ENCODE measurements around the gene SMG5. TPM values are rescaled to one million over a fixed set of nuclear protein-coding genes. Genes with fewer than 3 reads are reported as not detected.

SMG5 gene
- total RNA-seq, 4 donors from 2014 or later: 58.0 to 85.8 (median 67.5) TPM

DNA sequence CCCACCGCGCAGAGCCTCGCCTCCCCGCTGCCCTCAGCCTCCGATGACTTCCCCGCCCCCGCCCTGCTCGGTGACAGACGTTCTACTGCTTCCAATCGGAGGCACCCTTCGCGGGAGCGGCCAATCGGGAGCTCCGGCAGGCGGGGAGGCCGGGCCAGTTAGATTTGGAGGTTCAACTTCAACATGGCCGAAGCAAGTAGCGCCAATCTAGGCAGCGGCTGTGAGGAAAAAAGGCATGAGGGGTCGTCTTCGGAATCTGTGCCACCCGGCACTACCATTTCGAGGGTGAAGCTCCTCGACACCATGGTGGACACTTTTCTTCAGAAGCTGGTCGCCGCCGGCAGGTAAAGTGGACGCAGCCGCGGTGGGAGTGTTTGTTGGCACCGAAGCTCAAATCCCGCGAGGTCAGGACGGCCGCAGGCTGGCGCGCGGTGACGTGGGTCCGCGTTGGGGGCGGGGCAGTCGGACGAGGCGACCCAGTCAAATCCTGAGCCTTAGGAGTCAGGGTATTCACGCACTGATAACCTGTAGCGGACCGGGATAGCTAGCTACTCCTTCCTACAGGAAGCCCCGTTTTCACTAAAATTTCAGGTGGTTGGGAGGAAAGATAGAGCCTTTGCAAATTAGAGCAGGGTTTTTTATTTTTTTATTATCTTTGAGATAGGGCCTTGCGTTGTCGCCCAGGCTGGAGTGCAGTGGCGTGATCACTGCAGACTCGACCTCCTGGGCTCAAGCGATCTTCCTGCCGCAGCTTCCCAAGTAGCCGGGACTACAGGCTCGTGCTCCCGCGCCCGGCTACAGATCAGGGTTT, 69.6 kb downstream of the SMG5 start, which contains the start of gene PMF1:
PMF1 (plus strand) TSS at position 175 of the 811 bp plus-strand sequence; CDS start at position 184, 9 bp downstream.
- H3K36me3 ChIP-seq: peaks cover 0 to 40% (median 0%) of the 10 kb centered on the region in 3 donors
- peak; percentile 93 to 95 for DNase-seq (ENCODE audit: low spot score in 2 of 2)
- H3K27me3 ChIP-seq: no peaks in the 10 kb centered on the region
- TF ChIP-seq POLR2A (IDR thresholded peaks at IDR 0.05) (peak; percentile 17 to 73), EP300 (IDR thresholded peaks at IDR 0.05) (peak; percentile 87 to 97)
- TF ChIP-seq, protein P1, sequence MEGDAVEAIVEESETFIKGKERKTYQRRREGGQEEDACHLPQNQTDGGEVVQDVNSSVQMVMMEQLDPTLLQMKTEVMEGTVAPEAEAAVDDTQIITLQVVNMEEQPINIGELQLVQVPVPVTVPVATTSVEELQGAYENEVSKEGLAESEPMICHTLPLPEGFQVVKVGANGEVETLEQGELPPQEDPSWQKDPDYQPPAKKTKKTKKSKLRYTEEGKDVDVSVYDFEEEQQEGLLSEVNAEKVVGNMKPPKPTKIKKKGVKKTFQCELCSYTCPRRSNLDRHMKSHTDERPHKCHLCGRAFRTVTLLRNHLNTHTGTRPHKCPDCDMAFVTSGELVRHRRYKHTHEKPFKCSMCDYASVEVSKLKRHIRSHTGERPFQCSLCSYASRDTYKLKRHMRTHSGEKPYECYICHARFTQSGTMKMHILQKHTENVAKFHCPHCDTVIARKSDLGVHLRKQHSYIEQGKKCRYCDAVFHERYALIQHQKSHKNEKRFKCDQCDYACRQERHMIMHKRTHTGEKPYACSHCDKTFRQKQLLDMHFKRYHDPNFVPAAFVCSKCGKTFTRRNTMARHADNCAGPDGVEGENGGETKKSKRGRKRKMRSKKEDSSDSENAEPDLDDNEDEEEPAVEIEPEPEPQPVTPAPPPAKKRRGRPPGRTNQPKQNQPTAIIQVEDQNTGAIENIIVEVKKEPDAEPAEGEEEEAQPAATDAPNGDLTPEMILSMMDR (IDR thresholded peaks at IDR 0.05): peak in 2 of 5 experiments; percentile 37 to 50
- peak within 1 kb of the TSS; percentile 93 to 99 (median 96) for H3K27ac ChIP-seq
- peak within 1 kb of the TSS; percentile 65 to 73 (median 71) for H3K4me3 ChIP-seq
- H3K9me3 ChIP-seq: no peaks in the 10 kb centered on the region
- peaks cover 0 to 40% (median 14%) of the 10 kb centered on the region in 4 donors for H3K4me1 ChIP-seq
- 0% methylated on average over 52 to 55 of the region's 61 CpGs for WGBS, 2 donors

DNA sequence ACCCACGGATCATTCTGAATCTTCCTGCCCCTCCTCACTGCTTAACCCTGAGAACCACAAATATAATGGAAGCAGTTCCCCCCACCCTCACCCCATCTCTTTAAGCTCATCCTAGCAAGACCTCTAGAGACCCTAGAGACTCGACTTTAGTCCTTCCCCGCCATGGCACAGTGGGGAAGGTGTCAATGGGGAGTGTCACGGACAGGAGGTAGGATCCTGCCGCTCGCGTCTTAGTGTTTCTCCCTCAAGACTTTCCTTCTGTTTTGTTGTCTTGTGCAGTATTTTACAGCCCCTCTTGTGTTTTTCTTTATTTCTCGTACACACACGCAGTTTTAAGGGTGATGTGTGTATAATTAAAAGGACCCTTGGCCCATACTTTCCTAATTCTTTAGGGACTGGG, 70.5 kb downstream of the SMG5 start:
- Histone ChIP-seq H3K27me3 (no peaks in the 10 kb centered on the region), H3K4me3 (peak overlapping the region in 3 of 4 donors; percentile 28 to 73 (median 71)), H3K4me1 (peaks cover 0 to 31% (median 14%) of the 10 kb centered on the region in 4 donors), H3K9me3 (no peaks in the 10 kb centered on the region), H3K27ac (peak overlapping the region; percentile 93 to 99 (median 96)), H3K36me3 (peaks cover 0 to 49% (median under 1%) of the 10 kb centered on the region in 3 donors)
- TF ChIP-seq, protein P1 (IDR thresholded peaks at IDR 0.05): no peak
- TF ChIP-seq EP300 (IDR thresholded peaks at IDR 0.05) (no peak), POLR2A (IDR thresholded peaks at IDR 0.05) (no peak)
- no peak for DNase-seq (ENCODE audit: low spot score in 2 of 2)
- WGBS, 2 donors: 74% methylated on average over 9 of the region's 9 CpGs

GRCh38 chr1:156211243-156211642, 71.4 kb downstream of the SMG5 start:
- H3K27me3 ChIP-seq: no peaks in the 10 kb centered on the region
- TF ChIP-seq POLR2A (IDR thresholded peaks at IDR 0.05): no peak
- TF ChIP-seq, protein P1 (IDR thresholded peaks at IDR 0.05): no peak
- no peak for TF ChIP-seq EP300 (IDR thresholded peaks at IDR 0.05)
- peaks cover 0 to 30% (median 14%) of the 10 kb centered on the region in 4 donors for H3K4me1 ChIP-seq
- DNase-seq (ENCODE audit: low spot score in 2 of 2): no peak
- H3K27ac ChIP-seq: no peak overlapping the region
- H3K4me3 ChIP-seq: no peak overlapping the region
- H3K9me3 ChIP-seq: no peaks in the 10 kb centered on the region
- 87 to 97% methylated on average over 3 of the region's 3 CpGs for WGBS, 2 donors
- H3K36me3 ChIP-seq: peaks cover 0 to 54% (median 4%) of the 10 kb centered on the region in 3 donors

DNA sequence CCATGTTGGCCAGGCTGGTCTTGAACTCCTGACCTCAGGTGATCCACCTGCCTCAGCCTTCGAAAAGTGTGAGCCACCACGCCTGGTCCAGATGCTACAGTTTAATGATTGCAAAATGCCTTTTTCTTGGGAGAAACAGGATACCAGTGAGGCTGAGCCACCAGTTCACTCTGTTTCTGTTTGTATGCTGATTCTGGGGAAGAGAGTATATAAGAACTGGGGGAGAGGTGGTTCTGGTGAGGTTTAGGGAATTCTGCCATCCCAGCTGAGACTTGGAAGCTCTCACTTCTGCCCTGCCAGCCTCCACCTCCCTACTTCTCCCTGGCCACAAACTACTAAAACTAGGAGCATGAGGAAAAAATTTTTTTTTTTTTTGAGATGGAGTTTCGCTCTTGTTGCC, 77.9 kb downstream of the SMG5 start:
- Histone ChIP-seq H3K4me1 (peaks cover 0 to 21% (median 0%) of the 10 kb centered on the region in 4 donors), H3K9me3 (no peaks in the 10 kb centered on the region), H3K4me3 (no peak overlapping the region), H3K36me3 (peaks cover 0 to 82% (median 7%) of the 10 kb centered on the region in 3 donors), H3K27me3 (no peaks in the 10 kb centered on the region), H3K27ac (no peak overlapping the region)
- TF ChIP-seq EP300 (IDR thresholded peaks at IDR 0.05) (no peak), POLR2A (IDR thresholded peaks at IDR 0.05) (no peak)
- TF ChIP-seq, protein P1 (IDR thresholded peaks at IDR 0.05): no peak
- 92 to 94% methylated on average over 3 of the region's 3 CpGs for WGBS, 2 donors
- DNase-seq (ENCODE audit: low spot score in 2 of 2): no peak

GRCh38 chr1:156203331-156203730, 79.3 kb downstream of the SMG5 start:
- no peaks in the 10 kb centered on the region for H3K9me3 ChIP-seq
- no peak for DNase-seq (ENCODE audit: low spot score in 2 of 2)
- H3K36me3 ChIP-seq: peaks cover 0 to 77% (median 7%) of the 10 kb centered on the region in 3 donors
- TF ChIP-seq, protein P1 (IDR thresholded peaks at IDR 0.05): no peak
- no peak for TF ChIP-seq POLR2A (IDR thresholded peaks at IDR 0.05)
- no peak for TF ChIP-seq EP300 (IDR thresholded peaks at IDR 0.05)
- peaks cover 0 to 21% (median 0%) of the 10 kb centered on the region in 4 donors for H3K4me1 ChIP-seq
- H3K4me3 ChIP-seq: no peak overlapping the region
- H3K27ac ChIP-seq: no peak overlapping the region
- no peaks in the 10 kb centered on the region for H3K27me3 ChIP-seq

Data from tibial nerve (tissue), 4 donors.